Measurements from ENCODE around the gene ZNF226.

DNA sequence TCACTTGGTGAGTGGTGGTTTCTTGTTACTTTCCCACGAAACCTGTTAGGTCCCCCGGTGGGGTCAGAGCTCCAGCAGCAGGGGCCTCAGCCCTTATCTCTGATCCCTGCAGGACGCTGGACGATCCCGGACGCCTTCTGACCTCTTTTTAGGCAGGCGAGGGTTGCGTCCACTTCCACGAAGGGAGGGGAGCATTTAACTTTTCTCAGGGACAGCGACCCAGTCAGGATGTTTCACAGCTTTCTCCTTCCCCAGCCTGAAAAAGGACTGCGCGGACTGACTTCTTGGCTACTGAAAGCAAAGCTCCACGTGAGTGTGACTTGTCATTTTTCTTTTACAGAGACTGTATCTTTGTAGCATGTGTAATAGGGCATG, 22.9 kb upstream of the ZNF226 start:
- TF ChIP-seq, protein P1, sequence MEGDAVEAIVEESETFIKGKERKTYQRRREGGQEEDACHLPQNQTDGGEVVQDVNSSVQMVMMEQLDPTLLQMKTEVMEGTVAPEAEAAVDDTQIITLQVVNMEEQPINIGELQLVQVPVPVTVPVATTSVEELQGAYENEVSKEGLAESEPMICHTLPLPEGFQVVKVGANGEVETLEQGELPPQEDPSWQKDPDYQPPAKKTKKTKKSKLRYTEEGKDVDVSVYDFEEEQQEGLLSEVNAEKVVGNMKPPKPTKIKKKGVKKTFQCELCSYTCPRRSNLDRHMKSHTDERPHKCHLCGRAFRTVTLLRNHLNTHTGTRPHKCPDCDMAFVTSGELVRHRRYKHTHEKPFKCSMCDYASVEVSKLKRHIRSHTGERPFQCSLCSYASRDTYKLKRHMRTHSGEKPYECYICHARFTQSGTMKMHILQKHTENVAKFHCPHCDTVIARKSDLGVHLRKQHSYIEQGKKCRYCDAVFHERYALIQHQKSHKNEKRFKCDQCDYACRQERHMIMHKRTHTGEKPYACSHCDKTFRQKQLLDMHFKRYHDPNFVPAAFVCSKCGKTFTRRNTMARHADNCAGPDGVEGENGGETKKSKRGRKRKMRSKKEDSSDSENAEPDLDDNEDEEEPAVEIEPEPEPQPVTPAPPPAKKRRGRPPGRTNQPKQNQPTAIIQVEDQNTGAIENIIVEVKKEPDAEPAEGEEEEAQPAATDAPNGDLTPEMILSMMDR (conservative IDR thresholded peaks at IDR 0.05; ENCODE audit: low read depth, low read length) = no peak
- TF ChIP-seq EZH2 (IDR thresholded peaks at IDR 0.05; ENCODE audit: borderline replicate concordance, low read depth, low read length, poor library complexity, severe bottlenecking) = no peak

Measured in A673 (cell line).